ENCODE results near the gene DNAJC30.

Gene DNAJC30

DNA sequence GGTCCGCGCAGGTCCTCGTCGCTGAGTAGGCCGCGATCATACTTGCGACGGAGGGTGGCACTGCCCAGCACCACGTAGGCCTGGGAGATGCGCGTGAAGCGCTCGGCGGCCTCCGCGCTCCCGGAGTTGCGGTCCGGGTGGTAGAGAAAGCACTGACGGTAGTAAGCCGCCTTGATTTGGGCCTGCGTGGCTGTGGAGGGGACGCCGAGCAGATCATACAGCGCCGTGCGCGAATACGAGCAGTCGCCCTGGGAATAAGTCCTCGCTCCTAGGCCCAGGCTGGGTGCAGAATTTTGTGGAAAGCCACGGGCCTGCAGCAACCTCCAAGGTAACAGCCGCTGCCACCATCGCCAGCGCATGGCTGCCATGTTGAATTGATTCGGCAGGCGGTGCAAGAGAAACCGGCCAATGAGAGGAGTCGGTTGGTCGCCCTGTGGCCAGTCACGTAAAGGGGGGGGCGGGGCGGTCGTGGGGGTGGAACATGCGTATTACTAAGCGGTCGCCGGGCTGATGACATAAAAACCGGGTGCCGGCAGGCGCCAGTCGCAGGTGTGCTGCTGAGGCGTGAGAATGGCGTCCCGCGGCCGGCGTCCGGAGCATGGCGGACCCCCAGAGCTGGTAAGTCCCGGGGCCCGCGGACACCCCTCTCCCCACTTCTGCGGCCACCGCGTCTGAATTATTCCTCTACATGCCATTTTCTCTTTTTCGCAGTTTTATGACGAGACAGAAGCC is at the start of gene DNAJC30, which contains the start of gene BUD23:
Gene DNAJC30 (minus strand): TSS at position 398 of the 732 bp plus-strand sequence. CDS start 30 bp downstream, at position 368.
Gene BUD23 (plus strand): TSS at position 542 of the 732 bp plus-strand sequence. CDS start 29 bp downstream, at position 571.
- TF ChIP-seq EZH2phosphoT487 (IDR thresholded peaks at IDR 0.05; ENCODE audit: borderline replicate concordance, low read length) (no peak), CTCF (IDR thresholded peaks at IDR 0.05; ENCODE audit: low read depth, low read length, poor library complexity, severe bottlenecking) (no peak)
- H3K9me2 ChIP-seq (replicated peaks; ENCODE audit: control insufficient read depth, low read length), result no peaks in the 10 kb centered on the region
- H3K4me2 ChIP-seq (ENCODE audit: low read length), result peak within 1 kb of the TSS; percentile 94
- H3K9me3 ChIP-seq (ENCODE audit: control insufficient read depth, insufficient read depth, low read length), result no peaks in the 10 kb centered on the region
- H3K36me3 ChIP-seq (ENCODE audit: control insufficient read depth, low read length), result peaks cover 55% of the 10 kb centered on the region
- peak within 1 kb of the TSS; percentile 80 for H3K4me3 ChIP-seq (ENCODE audit: low read length)
- H3K27ac ChIP-seq (ENCODE audit: low read depth, low read length), result peak within 1 kb of the TSS; percentile 43
- H3K79me2 ChIP-seq (ENCODE audit: control insufficient read depth, low read length), result peaks cover 91% of the 10 kb centered on the region
- no peaks in the 10 kb centered on the region for H3F3A ChIP-seq (ENCODE audit: control insufficient read depth, insufficient read depth)
- no peaks in the 10 kb centered on the region for H3K27me3 ChIP-seq (ENCODE audit: control insufficient read depth, low read length)
- H3K4me1 ChIP-seq (ENCODE audit: control insufficient read depth, low read length), result peaks cover 26% of the 10 kb centered on the region
- H4K20me1 ChIP-seq (ENCODE audit: control insufficient read depth, insufficient read depth, low read depth, low read length), result 0 out of 2 replicates have a peak, but pooled peaks cover 3% of the 10 kb centered on the region

GRCh38 chr7:73732397-73732796 is 49.1 kb upstream of the DNAJC30 start:
- H3K4me1 ChIP-seq (ENCODE audit: control insufficient read depth, low read length), result peaks cover 16% of the 10 kb centered on the region
- H3K27ac ChIP-seq (ENCODE audit: low read depth, low read length), result no peak overlapping the region
- H3K4me2 ChIP-seq (ENCODE audit: low read length), result no peak overlapping the region
- no peak overlapping the region for H3K4me3 ChIP-seq (ENCODE audit: low read length)
- TF ChIP-seq EZH2phosphoT487 (IDR thresholded peaks at IDR 0.05; ENCODE audit: borderline replicate concordance, low read length), result no peak
- TF ChIP-seq CTCF (IDR thresholded peaks at IDR 0.05; ENCODE audit: low read depth, low read length, poor library complexity, severe bottlenecking), result no peak
- H3F3A ChIP-seq (ENCODE audit: control insufficient read depth, insufficient read depth), result 0 out of 2 replicates have a peak, but pooled peaks cover 5% of the 10 kb centered on the region
- H3K9me3 ChIP-seq (ENCODE audit: control insufficient read depth, insufficient read depth, low read length), result no peaks in the 10 kb centered on the region
- peaks cover 20% of the 10 kb centered on the region for H3K36me3 ChIP-seq (ENCODE audit: control insufficient read depth, low read length)
- peaks cover 13% of the 10 kb centered on the region for H3K27me3 ChIP-seq (ENCODE audit: control insufficient read depth, low read length)
- H3K79me2 ChIP-seq (ENCODE audit: control insufficient read depth, low read length), result peaks cover 5% of the 10 kb centered on the region
- peaks cover under 1% of the 10 kb centered on the region for H4K20me1 ChIP-seq (ENCODE audit: control insufficient read depth, insufficient read depth, low read depth, low read length)
- H3K9me2 ChIP-seq (replicated peaks; ENCODE audit: control insufficient read depth, low read length), result no peaks in the 10 kb centered on the region

- no peaks in the 10 kb centered on the region for H4K20me1 ChIP-seq (ENCODE audit: control insufficient read depth, insufficient read depth, low read depth, low read length)
- H3K36me3 ChIP-seq (ENCODE audit: control insufficient read depth, low read length), result peaks cover 5% of the 10 kb centered on the region
- TF ChIP-seq EZH2phosphoT487 (IDR thresholded peaks at IDR 0.05; ENCODE audit: borderline replicate concordance, low read length) (no peak), CTCF (IDR thresholded peaks at IDR 0.05; ENCODE audit: low read depth, low read length, poor library complexity, severe bottlenecking) (no peak)
- H3K4me3 ChIP-seq (ENCODE audit: low read length), result no peak overlapping the region
- H3K9me2 ChIP-seq (replicated peaks; ENCODE audit: control insufficient read depth, low read length), result no peaks in the 10 kb centered on the region
- 0 out of 2 replicates have a peak, but pooled peaks cover 5% of the 10 kb centered on the region for H3F3A ChIP-seq (ENCODE audit: control insufficient read depth, insufficient read depth)
- no peaks in the 10 kb centered on the region for H3K9me3 ChIP-seq (ENCODE audit: control insufficient read depth, insufficient read depth, low read length)
- H3K79me2 ChIP-seq (ENCODE audit: control insufficient read depth, low read length), result no peaks in the 10 kb centered on the region
- H3K4me1 ChIP-seq (ENCODE audit: control insufficient read depth, low read length), result peaks cover 16% of the 10 kb centered on the region
- H3K4me2 ChIP-seq (ENCODE audit: low read length), result no peak overlapping the region
- no peak overlapping the region for H3K27ac ChIP-seq (ENCODE audit: low read depth, low read length)
- H3K27me3 ChIP-seq (ENCODE audit: control insufficient read depth, low read length), result peaks cover 23% of the 10 kb centered on the region
These were observed 47.2 kb upstream of the DNAJC30 start for GRCh38 chr7:73730485-73730884.

Measured in DOHH2 (cell line).